NCI-H1105 treated with DMSO at 0.1 percent for 48 hours (cell line): ENCODE data around the gene GTF3A.
A peak's percentile ranks its signal among the peaks of the same experiment; 100 is the strongest.
"Not testable (repeated sequence)": the region's sequence is repeated elsewhere in the genome, so short reads cannot be mapped to it uniquely, and the experiment has no call there.

Source experiments
- DNase-seq: peaks from one replicate; lab custom pipeline; 2025; lab: John Stamatoyannopoulos, UW

The GTF3A gene

DNA sequence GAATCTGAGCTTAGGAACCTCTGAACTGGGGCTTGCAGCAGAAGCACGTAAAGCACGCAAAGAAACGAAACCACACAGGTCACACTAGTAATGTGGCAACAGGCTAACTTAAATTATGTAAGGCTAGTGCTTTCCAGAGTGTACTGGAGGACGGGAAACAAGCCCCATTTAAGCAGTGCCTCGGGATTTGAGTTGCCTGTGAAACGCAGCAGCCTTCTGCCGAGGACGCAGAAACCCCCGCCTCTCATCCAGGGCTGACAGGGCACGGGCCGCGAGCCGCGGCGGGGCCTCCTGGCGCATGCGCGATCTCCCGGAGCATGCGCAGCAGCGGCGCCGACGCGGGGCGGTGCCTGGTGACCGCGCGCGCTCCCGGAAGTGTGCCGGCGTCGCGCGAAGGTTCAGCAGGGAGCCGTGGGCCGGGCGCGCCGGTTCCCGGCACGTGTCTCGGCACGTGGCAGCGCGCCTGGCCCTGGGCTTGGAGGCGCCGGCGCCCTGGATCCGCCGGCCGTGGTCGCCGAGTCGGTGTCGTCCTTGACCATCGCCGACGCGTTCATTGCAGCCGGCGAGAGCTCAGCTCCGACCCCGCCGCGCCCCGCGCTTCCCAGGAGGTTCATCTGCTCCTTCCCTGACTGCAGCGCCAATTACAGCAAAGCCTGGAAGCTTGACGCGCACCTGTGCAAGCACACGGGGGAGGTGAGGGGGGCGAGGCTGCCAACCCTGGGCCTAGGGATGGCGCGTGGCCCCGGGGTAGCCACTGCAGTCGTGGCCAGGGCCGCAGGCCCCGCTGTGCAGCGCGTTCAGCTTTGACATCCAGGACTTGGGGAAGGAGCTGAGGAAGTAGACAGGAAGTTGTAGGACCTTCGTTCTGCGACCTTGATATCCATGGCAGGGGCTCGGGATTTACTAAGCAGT, at the start of gene GTF3A:
TSS of gene GTF3A (plus strand) at position 374 of the 912 bp plus-strand sequence.
- DNase-seq = peak; percentile 60

DNA sequence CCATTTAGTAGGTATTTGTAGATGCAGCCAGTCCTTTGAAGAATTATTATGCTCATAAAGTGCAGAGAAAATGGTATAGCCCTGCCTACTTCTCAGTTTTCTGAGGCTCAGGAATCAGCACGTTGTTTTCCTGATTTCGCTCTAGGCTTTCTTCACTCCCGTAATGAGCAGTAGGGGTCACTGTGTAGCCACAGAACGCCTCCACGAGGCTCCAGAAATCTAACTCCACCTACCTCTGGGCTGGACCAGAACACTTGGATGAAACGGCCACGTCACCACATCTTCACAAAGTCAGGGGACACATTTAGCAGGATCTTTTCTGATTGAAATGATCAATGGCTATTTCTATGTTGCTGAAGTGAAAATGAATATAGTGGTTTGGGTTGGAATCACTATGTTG, 49.8 kb upstream of the GTF3A start:
- peak; percentile 53 for DNase-seq

DNA sequence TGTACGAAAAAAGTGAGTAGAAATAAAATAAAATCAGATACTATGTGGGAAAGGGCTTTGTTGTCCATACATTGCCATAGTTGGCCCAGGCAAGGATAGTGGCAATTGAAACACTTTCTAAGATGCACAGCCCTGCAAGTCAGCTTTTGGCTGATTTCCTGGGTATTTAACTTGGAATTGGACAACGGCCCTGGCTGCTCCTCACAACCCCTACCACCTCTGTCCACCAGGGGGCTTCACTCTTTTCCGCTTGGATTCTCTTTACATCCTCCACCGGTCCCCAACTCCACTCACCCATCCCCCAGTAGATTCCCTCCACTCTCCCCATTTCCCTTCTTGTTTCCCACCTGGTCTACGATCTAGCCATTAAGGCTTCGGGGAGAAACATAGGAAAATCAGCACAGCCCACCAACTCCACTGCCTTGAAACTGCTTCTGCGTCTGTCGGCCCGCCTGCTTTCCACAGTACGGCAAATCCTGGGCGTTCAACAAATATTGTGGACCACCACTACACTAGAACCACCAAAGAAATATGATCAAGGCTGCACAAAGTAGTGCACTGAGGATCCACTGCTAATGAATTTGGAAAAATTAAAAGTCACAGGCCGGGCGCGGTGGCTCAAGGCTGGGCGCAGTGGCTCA, 48.6 kb upstream of the GTF3A start:
- peak; percentile 41 for DNase-seq

GRCh38 chr13:27379126-27379525, 45.3 kb upstream of the GTF3A start:
- no peak for DNase-seq

GRCh38 chr13:27379694-27380641, 44.5 kb upstream of the GTF3A start:
- DNase-seq = peak; percentile 26

GRCh38 chr13:27381601-27382000, 42.8 kb upstream of the GTF3A start:
- DNase-seq = no peak

- DNase-seq = no peak
Observed at GRCh38 chr13:27383104-27383921, 41.1 kb upstream of the GTF3A start.

DNA sequence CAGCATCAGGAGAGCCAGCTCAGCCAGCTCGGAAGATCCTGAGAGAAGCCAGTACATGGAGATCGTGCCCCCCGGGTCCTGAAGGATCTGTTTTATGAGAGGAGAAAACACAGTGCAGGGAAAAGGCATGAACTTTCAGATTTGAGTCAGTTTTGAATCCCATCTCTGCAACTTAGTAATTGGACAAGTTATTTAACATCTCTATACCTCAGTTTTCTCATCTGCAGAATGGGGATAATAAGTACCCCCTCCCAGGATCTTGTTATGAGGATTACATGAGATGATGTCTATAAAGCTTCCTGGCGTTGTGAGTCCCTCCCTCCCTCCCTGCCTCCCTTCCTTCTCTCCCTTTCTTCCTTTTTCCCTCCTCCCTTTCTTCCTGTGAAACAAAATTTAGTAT, 40.1 kb upstream of the GTF3A start:
- no peak for DNase-seq

DNA sequence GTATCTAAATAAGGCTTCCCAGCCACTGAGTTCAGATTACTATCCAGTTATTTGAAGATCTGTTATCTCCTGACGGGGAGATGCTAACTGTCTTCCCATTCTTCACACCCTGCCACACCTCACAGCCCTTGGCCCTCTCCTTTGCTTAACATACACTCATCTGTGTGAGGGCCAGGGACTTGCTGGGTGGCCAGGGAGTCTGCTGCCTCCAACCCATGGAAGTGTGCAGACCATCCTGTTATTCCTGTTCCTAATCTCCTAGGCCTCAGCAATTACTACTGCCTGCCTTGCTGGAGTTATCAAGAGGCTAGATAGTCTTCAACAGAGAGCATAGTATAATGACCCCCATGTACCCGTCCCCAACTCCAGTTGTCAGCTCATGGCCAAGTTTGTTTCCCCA, 36.2 kb upstream of the GTF3A start:
- no peak for DNase-seq

DNA sequence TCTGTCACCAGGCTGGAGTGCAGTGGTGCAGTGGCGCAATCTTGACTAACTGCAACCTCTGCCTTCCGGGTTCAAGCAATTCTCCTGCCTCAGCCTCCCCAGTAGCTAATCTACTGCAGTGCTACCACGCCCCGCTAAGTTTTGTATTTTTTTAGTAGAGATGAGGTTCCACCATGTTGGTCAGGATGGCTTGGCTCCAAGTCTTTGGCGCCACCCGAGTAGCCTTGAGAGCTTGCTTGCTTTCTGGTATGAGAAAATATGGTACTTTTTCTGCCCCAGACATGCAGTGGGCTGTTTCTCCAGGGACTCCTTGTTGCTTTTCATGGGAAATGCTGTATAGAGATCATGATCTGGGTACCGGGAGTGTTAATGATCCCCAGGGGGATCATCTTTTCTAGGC, 34.5 kb upstream of the GTF3A start:
- DNase-seq = no peak

- no peak for DNase-seq
Observed at GRCh38 chr13:27391471-27391870, 32.9 kb upstream of the GTF3A start.

DNA sequence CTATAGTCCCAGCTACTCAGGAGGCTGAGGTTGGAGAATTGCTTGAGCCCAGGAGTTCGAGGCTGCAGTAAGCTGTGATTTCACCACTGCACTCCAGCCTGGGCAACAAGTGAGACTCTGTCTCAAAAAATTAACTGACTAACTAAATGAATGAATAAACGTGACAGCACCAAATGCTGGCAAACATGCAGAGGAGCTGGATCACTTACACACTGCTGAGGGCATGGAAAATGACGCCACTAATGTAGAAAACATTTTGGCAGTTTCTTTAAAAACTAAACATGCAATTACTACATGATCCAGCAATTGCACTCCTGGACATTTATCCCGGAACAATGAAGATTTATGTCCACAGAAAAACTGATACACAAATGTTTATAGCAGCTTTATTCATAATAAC, 31.3 kb upstream of the GTF3A start:
- DNase-seq = no peak

GRCh38 chr13:27395007-27395510, 29.4 kb upstream of the GTF3A start:
- DNase-seq = no peak

DNA sequence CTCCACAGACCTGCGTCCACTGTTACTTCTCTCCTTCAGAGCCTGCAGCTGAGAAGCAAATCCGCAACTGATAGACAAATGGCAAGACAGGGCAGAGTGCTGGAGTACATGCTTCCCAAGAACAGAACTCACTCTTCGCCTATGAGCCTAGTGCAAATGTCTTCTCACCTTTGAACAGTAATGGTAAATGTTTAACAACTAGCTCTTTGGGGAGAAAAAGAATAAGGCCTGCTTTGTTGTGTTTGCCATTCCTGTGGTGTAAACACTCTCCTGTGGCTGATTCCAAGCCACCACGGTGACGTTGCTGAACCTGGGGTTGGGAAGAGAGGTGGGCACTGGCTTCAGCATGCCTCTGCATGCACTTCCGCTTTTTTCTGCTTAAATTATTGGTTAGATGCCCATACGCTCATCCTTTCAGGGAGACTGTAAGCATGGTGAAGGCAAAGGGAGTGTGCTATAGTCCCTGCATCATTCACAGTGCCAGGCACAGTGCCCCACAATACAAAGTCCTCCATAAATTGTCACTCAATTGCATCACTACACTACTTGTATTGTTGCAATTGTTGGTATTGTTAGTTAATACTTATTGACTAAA, 28.1 kb upstream of the GTF3A start:
- DNase-seq = no peak

GRCh38 chr13:27398360-27398759, 26.1 kb upstream of the GTF3A start:
- DNase-seq = no peak

- DNase-seq = not testable (repeated sequence)
Observed at GRCh38 chr13:27400405-27400804, 24.0 kb upstream of the GTF3A start.

- DNase-seq = no peak
Observed at GRCh38 chr13:27401210-27401609, 23.2 kb upstream of the GTF3A start.

GRCh38 chr13:27403203-27403678, 21.2 kb upstream of the GTF3A start:
- DNase-seq = no peak

GRCh38 chr13:27403727-27404385, 20.6 kb upstream of the GTF3A start:
- DNase-seq = no peak

GRCh38 chr13:27404680-27405079, 19.7 kb upstream of the GTF3A start:
- DNase-seq = no peak
